Ramos (cell line): ENCODE measurements around the gene NELFCD.

Experiments used
- in situ Hi-C: fragments of 300-500 bp; cut with MboI; formaldehyde crosslinking; loops from one replicate; pipeline ENCODE4 v1.14.3; 2022; ENCODE audit warnings: low sequenced_read_pairs; ENCODE audit not compliant: unreplicated experiment

The NELFCD gene

GRCh38 chr20:59042151-59042795 is 61.2 kb downstream of the NELFCD start, which contains the start of gene PRELID3B:
PRELID3B (minus strand) TSS chr20:59042786; CDS start chr20:59042730, 56 bp downstream.
- in situ Hi-C loops, result loop anchor here (10.0 kb wide), 1 partner anchor 157 kb away; no protein-coding TSS in a partner anchor

GRCh38 chr20:59042796-59043631 is 62.0 kb downstream of the NELFCD start:
- in situ Hi-C loops, result loop anchor here (10.0 kb wide), 1 partner anchor 158 kb away; no protein-coding TSS in a partner anchor

DNA sequence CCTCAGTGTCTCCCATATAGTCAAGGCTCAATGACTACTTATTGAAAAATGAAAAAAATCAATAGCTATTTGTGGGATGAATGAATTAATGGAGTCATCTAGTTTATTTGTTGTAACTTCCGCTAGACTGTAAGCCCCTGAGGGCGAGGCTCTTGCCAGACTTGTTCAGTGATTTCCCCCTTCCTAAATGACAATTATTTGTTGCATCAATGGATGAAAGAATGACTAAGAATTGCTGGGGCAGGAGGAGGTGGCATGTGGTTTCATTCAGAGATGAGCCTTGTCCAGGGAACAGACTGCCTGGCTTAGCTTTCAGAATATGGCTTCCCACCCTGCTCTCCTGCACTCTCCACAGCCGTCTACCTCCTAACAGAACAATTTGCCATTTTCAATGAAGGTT is 62.6 kb downstream of the NELFCD start:
- in situ Hi-C loops, result loop anchor here (10.0 kb wide), 1 partner anchor 159 kb away; no protein-coding TSS in a partner anchor

DNA sequence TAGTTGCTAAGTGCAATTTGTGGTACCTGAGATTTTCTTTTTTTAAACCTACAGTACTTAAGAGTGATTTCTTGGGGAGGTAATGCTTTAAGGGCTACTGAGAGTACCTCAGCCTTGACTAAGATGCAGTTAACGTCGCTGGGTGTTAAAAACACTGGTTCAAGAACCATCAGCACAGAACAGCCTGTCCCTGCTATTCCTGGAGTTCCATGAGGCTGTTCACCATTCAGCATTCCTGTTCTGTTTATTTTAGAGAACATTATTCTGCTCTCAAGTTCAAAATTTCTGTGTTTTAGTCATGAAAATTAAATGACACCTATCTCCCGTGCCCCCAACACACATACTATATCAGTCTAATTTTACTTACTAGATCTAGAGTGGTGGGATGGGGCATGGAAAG is 63.2 kb downstream of the NELFCD start:
- in situ Hi-C loops, result loop anchor here (10.0 kb wide), 1 partner anchor 159 kb away; no protein-coding TSS in a partner anchor
